GM12891 (cell line): ENCODE measurements around the gene PDGFC.

Experiments used
- POLR2A ChIP-seq: IDR thresholded peaks from 2 replicates; pipeline ENCODE4 v1.6.1; 2011; ENCODE audit warnings: low read depth, low read length, control low read depth
- POLR2AphosphoS5 ChIP-seq: IDR thresholded peaks from 2 replicates; pipeline ENCODE4 v1.6.1; 2011; ENCODE audit warnings: low read depth, low read length, control low read depth

GRCh38 chr4:156773648-156774357 is 197.8 kb downstream of the PDGFC start:
- no peak for TF ChIP-seq POLR2AphosphoS5
- no peak for TF ChIP-seq POLR2A
